HUES64 (cell line): ENCODE measurements around the gene CYBRD1.
"Not testable (repeated sequence)": the region's sequence is repeated elsewhere in the genome, so short reads cannot be mapped to it uniquely, and the experiment has no call there.

Experiments used
- H3K27ac ChIP-seq: 2 replicates; pipeline ENCODE4 v1.7.0; 2013; ENCODE audit warnings: low read depth, low read length, inconsistent platforms
- H3K27me3 ChIP-seq: 2 replicates; pipeline ENCODE4 v1.6.1; 2013; ENCODE audit warnings: mild to moderate bottlenecking, low read length; ENCODE audit not compliant: insufficient read depth
- H3K36me3 ChIP-seq: 2 replicates; pipeline ENCODE4 v1.6.1; 2013; ENCODE audit warnings: mild to moderate bottlenecking, low read length; ENCODE audit not compliant: insufficient read depth
- H3K4me1 ChIP-seq: 2 replicates; pipeline ENCODE4 v1.6.1; 2013; ENCODE audit warnings: mild to moderate bottlenecking, low read length, moderate library complexity; ENCODE audit not compliant: insufficient read depth
- H3K4me3 ChIP-seq: 2 replicates; pipeline ENCODE4 v1.5.1; 2013; ENCODE audit warnings: mild to moderate bottlenecking, low read length, moderate library complexity
- H3K9ac ChIP-seq: 2 replicates; pipeline ENCODE4 v1.6.1; 2013; ENCODE audit warnings: mild to moderate bottlenecking, low read depth, low read length
- H3K9me3 ChIP-seq: 2 replicates; pipeline ENCODE4 v1.6.1; 2013; ENCODE audit warnings: low read depth, low read length; ENCODE audit not compliant: insufficient read depth
- WGBS: fragments of 150-250, 120-280 bp; methylation state at CpG from one replicate; pipeline ENCODE4 v1.1.7; 2013; ENCODE audit warnings: missing lambda C conversion rate; 5-methylcytosine and 5-hydroxymethylcytosine counted together

The CYBRD1 gene

GRCh38 chr2:171516793-171517192 is 5.5 kb upstream of the CYBRD1 start:
- no peaks in the 10 kb centered on the region for H3K9me3 ChIP-seq
- WGBS = 93% methylated on average over 5 of the region's 5 CpGs
- no peaks in the 10 kb centered on the region for H3K36me3 ChIP-seq
- peaks cover 27% of the 10 kb centered on the region for H3K4me1 ChIP-seq
- no peak overlapping the region for H3K4me3 ChIP-seq
- H3K27ac ChIP-seq = no peak overlapping the region
- H3K27me3 ChIP-seq = peaks cover 5% of the 10 kb centered on the region; the same call in 1 of the 2 replicates
- no peak overlapping the region for H3K9ac ChIP-seq

GRCh38 chr2:171520471-171520870 is 1.8 kb upstream of the CYBRD1 start:
- Histone ChIP-seq H3K9ac (no peak overlapping the region), H3K9me3 (no peaks in the 10 kb centered on the region), H3K27me3 (peaks cover 5% of the 10 kb centered on the region; the same call in 1 of the 2 replicates), H3K4me1 (peaks cover 27% of the 10 kb centered on the region), H3K4me3 (no peak overlapping the region), H3K27ac (no peak overlapping the region), H3K36me3 (no peaks in the 10 kb centered on the region)
- 83% methylated on average over 5 of the region's 5 CpGs for WGBS

GRCh38 chr2:171521361-171522051 is 768 bp upstream of the CYBRD1 start:
- no peak overlapping the region for H3K27ac ChIP-seq
- peaks cover 23% of the 10 kb centered on the region for H3K4me1 ChIP-seq
- H3K36me3 ChIP-seq = no peaks in the 10 kb centered on the region
- 95% methylated on average over 5 of the region's 5 CpGs for WGBS
- peak overlapping the region; percentile 88 for H3K4me3 ChIP-seq
- no peaks in the 10 kb centered on the region for H3K9me3 ChIP-seq
- peaks cover 5% of the 10 kb centered on the region; the same call in 1 of the 2 replicates for H3K27me3 ChIP-seq
- peak overlapping the region; percentile 84 for H3K9ac ChIP-seq

- Histone ChIP-seq H3K27ac (peak overlapping the region; percentile 37; the same call in 1 of the 2 replicates), H3K4me3 (peak overlapping the region; percentile 88), H3K9ac (peak overlapping the region; percentile 84)
Measured at GRCh38 chr2:171522788-171523087, 464 bp downstream of the CYBRD1 start.

GRCh38 chr2:171523088-171524017 is 1.1 kb downstream of the CYBRD1 start:
- Histone ChIP-seq H3K9me3 (no peaks in the 10 kb centered on the region), H3K4me1 (peaks cover 23% of the 10 kb centered on the region), H3K27ac (peak overlapping the region; percentile 71), H3K9ac (peak overlapping the region; percentile 84), H3K27me3 (peaks cover 5% of the 10 kb centered on the region; the same call in 1 of the 2 replicates), H3K4me3 (peak overlapping the region; percentile 88), H3K36me3 (no peaks in the 10 kb centered on the region)
- under 1% methylated on average over 61 of the region's 62 CpGs for WGBS

More at GRCh38 chr2:171522788-171523087, 464 bp downstream of the CYBRD1 start:
- Histone ChIP-seq H3K27me3 (peaks cover 5% of the 10 kb centered on the region; the same call in 1 of the 2 replicates), H3K9me3 (no peaks in the 10 kb centered on the region), H3K4me1 (peaks cover 23% of the 10 kb centered on the region), H3K36me3 (no peaks in the 10 kb centered on the region)
- under 1% methylated on average over 29 of the region's 29 CpGs for WGBS

GRCh38 chr2:171524018-171524401 is 1.7 kb downstream of the CYBRD1 start:
- no peaks in the 10 kb centered on the region for H3K36me3 ChIP-seq
- H3K4me3 ChIP-seq = peak overlapping the region; percentile 88
- peak overlapping the region; percentile 84 for H3K9ac ChIP-seq
- H3K27me3 ChIP-seq = peaks cover 5% of the 10 kb centered on the region; the same call in 1 of the 2 replicates
- 29% methylated on average over 6 of the region's 6 CpGs for WGBS
- no peaks in the 10 kb centered on the region for H3K9me3 ChIP-seq
- 0 out of 2 replicates have a peak overlapping the region, but pooled peaks have one; percentile 0 for H3K27ac ChIP-seq
- H3K4me1 ChIP-seq = peaks cover 23% of the 10 kb centered on the region

- Histone ChIP-seq H3K9ac (no peak overlapping the region), H3K36me3 (no peaks in the 10 kb centered on the region), H3K4me3 (no peak overlapping the region), H3K27me3 (no peaks in the 10 kb centered on the region), H3K4me1 (0 out of 2 replicates have a peak, but pooled peaks cover 4% of the 10 kb centered on the region), H3K9me3 (no peaks in the 10 kb centered on the region; the same call in 1 of the 2 replicates), H3K27ac (no peak overlapping the region)
- 100% methylated on average over 1 of the region's 1 CpG for WGBS
Measured at GRCh38 chr2:171529914-171530313, 7.6 kb downstream of the CYBRD1 start.

- WGBS = 97% methylated on average over 4 of the region's 4 CpGs
- Histone ChIP-seq H3K36me3 (no peaks in the 10 kb centered on the region), H3K9me3 (no peaks in the 10 kb centered on the region; the same call in 1 of the 2 replicates), H3K27me3 (no peaks in the 10 kb centered on the region), H3K27ac (no peak overlapping the region), H3K4me1 (0 out of 2 replicates have a peak, but pooled peaks cover 4% of the 10 kb centered on the region), H3K4me3 (no peak overlapping the region), H3K9ac (no peak overlapping the region)
Measured at GRCh38 chr2:171530378-171530777, 8.1 kb downstream of the CYBRD1 start.

GRCh38 chr2:171530859-171531258 is 8.6 kb downstream of the CYBRD1 start:
- H3K4me1 ChIP-seq, H3K36me3 ChIP-seq, H3K27me3 ChIP-seq, H3K4me3 ChIP-seq, H3K27ac ChIP-seq, H3K9me3 ChIP-seq, H3K9ac ChIP-seq: not testable (repeated sequence)
- 89% methylated on average over 1 of the region's 1 CpG for WGBS

GRCh38 chr2:171531291-171531690 is 9.0 kb downstream of the CYBRD1 start:
- 0 out of 2 replicates have a peak, but pooled peaks cover 4% of the 10 kb centered on the region for H3K4me1 ChIP-seq
- no peak overlapping the region for H3K4me3 ChIP-seq
- no peak overlapping the region for H3K27ac ChIP-seq
- no peaks in the 10 kb centered on the region; the same call in 1 of the 2 replicates for H3K9me3 ChIP-seq
- H3K9ac ChIP-seq = no peak overlapping the region
- 70% methylated on average over 7 of the region's 7 CpGs for WGBS
- H3K27me3 ChIP-seq = no peaks in the 10 kb centered on the region
- H3K36me3 ChIP-seq = no peaks in the 10 kb centered on the region
